GM12892 (cell line): ENCODE data around the gene PEPD.
A peak's percentile ranks its signal among the peaks of the same experiment; 100 is the strongest.

Experiments used
- DNase-seq: peaks from one replicate; pipeline ENCODE4 v3.0.0; 2011; ENCODE audit not compliant: insufficient read length
- FAIRE-seq: peaks from 2 replicates; lab custom pipeline; 2011; peaks lifted over from hg19 to GRCh38; lab: Jason Lieb, UNC
- POLR2A ChIP-seq: IDR thresholded peaks from 2 replicates; pipeline ENCODE4 v1.6.1; 2011; ENCODE audit warnings: low read depth, low read length, control low read depth
- POLR2AphosphoS5 ChIP-seq: IDR thresholded peaks from 2 replicates; pipeline ENCODE4 v1.6.1; 2011; ENCODE audit warnings: low read depth, low read length, control low read depth
- TAF1 ChIP-seq: IDR thresholded peaks from 2 replicates; pipeline ENCODE4 v1.6.1; 2011; ENCODE audit warnings: low read depth, mild to moderate bottlenecking, control low read depth, low read length, borderline replicate concordance

Gene PEPD

GRCh38 chr19:33407716-33408115 lies 113.9 kb downstream of the PEPD start:
- no peak for DNase-seq
- no peak for FAIRE-seq
- TF ChIP-seq TAF1 (no peak), POLR2AphosphoS5 (no peak), POLR2A (no peak)

DNA sequence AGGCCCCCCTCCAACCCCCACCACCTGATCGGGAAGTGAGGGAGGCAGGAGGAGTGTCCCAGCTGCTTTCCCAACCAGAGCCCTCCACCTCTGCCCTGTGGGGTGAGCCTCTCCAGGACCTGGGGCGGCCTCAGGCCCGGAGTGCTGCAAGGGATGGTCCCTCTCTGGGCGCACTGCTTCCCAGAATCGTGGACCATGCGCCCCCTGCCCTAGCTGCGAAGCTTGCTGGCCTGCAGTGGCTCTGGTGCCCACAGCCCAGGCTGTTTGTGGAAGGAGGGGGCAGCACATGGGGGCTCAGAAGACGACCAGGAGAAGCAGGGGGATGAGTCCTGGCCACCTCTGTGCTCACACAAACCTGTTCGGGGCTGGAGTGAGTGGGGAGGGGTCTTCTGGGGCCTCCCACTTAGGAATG lies 114.4 kb downstream of the PEPD start:
- DNase-seq = no peak
- no peak for FAIRE-seq
- TF ChIP-seq POLR2A (no peak), TAF1 (no peak), POLR2AphosphoS5 (no peak)

DNA sequence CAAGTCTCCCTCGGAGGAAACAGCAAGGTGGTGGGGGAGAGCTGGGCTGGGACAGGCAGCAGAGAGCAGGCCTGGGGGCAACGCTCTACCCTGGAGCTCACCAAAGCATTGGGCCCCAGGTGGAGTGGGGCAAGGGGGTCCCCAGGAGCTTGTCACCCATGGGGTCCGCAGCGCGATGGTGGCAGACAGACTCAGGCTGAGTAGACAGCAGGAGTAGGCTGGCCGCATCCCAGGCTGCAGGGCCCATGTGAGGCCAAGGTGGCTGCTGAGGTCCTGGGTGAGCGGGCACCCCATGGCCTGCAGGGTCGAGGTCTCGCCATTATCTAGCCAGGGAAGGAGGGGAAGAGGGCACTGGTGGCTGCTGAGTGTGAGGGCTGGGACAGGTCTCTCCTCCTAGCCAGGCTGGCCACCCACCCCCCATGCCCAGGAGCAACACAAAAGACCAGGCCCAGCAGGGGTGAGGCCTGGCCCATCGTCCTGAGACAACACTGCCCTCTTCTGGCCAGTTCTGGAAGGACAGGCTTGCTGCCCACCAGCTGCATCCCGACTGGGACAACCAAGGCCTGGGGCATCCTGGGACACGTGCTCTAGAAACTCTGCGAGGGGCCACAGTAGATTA lies 115.0 kb downstream of the PEPD start:
- TF ChIP-seq TAF1 (no peak), POLR2AphosphoS5 (no peak), POLR2A (no peak)
- FAIRE-seq = peak; percentile 88
- DNase-seq = peak; percentile 92

DNA sequence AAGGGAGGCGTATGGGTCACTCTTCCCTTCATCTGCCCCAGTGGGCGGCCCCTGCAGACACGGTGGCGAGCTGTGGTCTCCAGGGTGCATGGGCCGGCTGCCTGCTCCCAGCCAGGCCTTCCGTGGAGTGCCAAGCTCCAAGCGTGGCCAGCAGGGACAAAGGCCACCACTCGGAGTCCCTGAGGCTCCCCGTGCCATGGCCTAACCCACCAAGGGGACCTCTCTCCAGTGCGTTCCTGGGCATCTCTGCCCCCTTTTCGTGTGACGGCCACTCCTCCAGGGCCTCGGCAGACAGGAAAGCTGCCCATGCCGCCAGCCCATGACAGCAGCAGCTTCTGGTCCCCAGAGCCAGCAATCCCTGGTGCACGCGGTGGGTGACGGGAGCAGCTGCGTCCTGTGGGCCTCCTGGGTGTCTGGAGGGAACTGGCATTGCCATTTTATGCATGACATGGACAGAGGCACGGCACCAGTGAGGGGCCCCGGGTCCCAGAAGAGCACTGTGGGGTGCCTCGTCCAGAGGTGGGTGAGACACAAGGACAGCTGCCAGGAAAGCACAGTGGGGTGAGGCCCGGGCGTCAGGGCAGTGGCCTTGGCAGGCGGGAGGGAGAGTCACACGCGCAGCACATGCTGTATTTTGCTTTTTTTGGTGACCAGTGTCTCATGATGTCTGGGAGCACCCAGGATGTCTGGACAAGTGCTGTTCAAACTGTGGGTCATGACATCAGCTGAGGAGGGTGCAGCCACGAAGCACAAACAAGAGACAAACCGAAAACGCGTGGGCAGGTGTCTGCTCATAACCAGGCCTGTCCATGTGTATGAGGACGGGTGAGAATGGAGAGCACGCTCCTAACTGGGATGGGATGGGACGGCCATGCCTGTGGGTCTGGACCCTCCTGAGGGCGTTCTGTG lies 115.8 kb downstream of the PEPD start:
- DNase-seq (no peak), FAIRE-seq (no peak)
- no peak for TF ChIP-seq POLR2AphosphoS5
- no peak for TF ChIP-seq POLR2A
- TF ChIP-seq TAF1 = no peak

DNA sequence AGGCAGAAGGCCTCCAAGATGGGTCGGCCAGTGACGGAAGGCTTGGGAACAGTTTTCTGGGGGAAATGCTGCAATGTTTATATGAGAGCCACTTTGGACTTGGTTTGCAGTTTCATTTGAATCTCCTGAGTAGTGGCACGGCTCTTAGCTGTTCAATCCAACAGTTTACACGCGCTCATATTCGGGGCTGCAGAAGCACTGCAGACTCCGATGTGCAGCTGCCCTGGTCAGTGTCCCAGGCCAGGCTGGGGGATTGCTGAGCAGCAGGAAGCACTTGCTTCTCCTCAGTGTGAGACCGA lies 116.4 kb downstream of the PEPD start:
- DNase-seq = no peak
- no peak for FAIRE-seq
- TF ChIP-seq TAF1 (no peak), POLR2AphosphoS5 (no peak), POLR2A (no peak)

DNA sequence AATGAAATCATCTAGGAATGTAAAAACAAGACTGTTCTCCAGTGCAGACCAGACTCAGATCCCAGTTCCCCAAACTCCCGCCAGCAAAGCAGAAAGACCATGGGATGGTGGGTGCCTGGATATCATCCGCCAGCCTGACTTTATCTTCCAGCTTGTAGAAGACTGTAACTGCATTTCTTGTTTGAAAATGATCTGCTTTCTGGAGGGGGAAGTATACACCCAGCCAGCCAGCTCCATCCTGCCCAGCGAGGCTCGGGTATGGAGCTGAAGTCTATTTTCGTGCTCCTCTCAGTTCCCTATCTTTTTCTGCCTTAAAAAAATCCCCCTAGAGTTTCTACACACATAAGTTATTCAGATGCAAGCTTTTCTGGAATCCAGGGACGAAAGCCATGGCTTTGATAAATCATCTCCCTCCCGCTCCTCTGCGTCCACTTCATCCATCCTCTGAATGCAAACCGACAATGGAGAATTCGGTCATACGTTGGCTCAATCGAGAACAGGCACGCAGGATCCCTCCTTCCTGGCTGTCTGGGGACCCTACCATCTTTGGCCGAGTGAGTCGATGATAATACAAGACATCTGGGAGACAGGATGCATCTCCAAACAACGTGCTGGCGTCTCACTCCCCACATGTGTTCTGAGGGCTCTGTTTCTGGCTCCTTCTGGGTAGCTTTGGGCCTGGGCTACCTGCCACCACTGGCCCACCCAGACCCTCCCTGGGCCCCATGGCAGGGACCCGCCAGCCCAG lies 116.9 kb downstream of the PEPD start:
- TF ChIP-seq TAF1 = no peak
- TF ChIP-seq POLR2AphosphoS5 = no peak
- no peak for TF ChIP-seq POLR2A
- no peak for FAIRE-seq
- DNase-seq = no peak

DNA sequence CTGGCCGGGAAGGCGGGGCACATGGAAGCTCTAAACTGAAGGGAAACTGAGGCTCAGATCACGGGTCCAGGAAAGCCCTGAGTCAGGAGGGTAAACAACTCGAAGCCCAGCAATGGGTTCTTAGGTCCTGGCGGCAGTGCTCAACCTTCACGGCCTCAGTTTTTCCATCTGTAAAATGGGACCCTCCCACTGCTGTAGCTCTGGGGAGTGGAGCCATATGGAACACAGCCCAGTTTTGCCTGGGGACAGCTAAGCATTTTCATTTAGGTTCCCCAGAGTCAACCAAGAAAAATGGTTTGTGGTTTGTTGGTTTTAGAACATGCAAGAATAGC lies 117.7 kb downstream of the PEPD start:
- no peak for TF ChIP-seq TAF1
- no peak for TF ChIP-seq POLR2AphosphoS5
- TF ChIP-seq POLR2A = no peak
- DNase-seq = no peak
- no peak for FAIRE-seq

DNA sequence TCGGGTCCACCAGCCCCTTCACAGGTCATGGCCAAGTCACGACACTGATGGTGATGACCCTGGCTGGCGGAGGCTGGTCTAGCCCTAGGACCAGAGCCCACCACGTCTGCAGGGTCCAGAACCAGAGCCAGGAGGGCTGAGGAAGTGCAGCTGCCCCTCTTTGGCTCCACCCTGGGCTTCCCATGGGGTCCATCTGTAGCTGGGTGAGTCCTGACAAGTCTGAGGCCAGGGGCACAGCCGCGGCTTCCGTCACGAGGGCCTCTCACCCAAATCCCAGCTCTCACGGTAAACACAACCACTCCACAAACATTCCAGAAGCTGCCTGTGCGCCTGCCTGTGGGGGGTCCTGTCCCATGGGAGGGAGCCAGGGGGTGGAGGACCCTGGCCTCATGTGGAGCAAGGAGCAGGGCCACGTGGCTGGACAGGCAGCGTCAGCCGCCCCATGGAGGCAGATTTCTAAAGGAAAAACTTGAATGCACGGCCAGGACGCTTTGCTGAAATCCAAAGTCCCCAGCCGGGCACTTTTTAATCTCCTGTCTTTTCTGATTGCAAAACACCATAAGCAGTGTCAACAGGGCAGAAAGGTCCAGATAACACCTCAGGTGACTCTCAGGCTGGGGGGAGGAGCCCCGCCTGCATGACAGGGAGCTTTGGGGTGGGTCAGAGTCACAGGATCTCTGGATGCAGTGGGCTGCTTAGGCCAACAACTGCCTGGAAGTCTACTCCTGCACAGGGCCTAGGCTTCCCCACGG lies 118.2 kb downstream of the PEPD start:
- TF ChIP-seq POLR2A = no peak
- no peak for TF ChIP-seq TAF1
- no peak for TF ChIP-seq POLR2AphosphoS5
- DNase-seq = no peak
- FAIRE-seq = no peak

- DNase-seq = no peak
- no peak for FAIRE-seq
- TF ChIP-seq TAF1 (no peak), POLR2A (no peak), POLR2AphosphoS5 (no peak)
Measured at GRCh38 chr19:33402421-33403220, 119.0 kb downstream of the PEPD start.

GRCh38 chr19:33401683-33402420 lies 119.7 kb downstream of the PEPD start:
- no peak for TF ChIP-seq TAF1
- TF ChIP-seq POLR2AphosphoS5 = no peak
- TF ChIP-seq POLR2A = no peak
- DNase-seq = no peak
- no peak for FAIRE-seq
